HEK293T (cell line): ENCODE results near the gene TEAD1.

Experiments used
- CTCF ChIA-PET: fragments of 350-600 bp; formaldehyde crosslinking; extraction: SDS; loops from one replicate; lab custom pipeline; 2021; ENCODE audit warnings: antibody characterized with exemption, inconsistent platforms; lab: Yijun Ruan, JAX
- POLR2A ChIA-PET: fragments of 350-600 bp; formaldehyde crosslinking; extraction: SDS; loops from one replicate; lab custom pipeline; 2020; ENCODE audit warnings: antibody characterized with exemption, inconsistent platforms; lab: Yijun Ruan, JAX
- DNase-seq: peaks from one replicate; pipeline ENCODE4 v3.0.0; 2012; ENCODE audit warnings: mixed read lengths; ENCODE audit errors: extremely low spot score
- ARNT ChIP-seq: fragments of 450-650 bp; IDR thresholded peaks from 2 replicates; pipeline ENCODE4 v1.6.1; 2017; ENCODE audit warnings: mild to moderate bottlenecking
- BHLHE40 ChIP-seq: fragments of 450-650 bp; IDR thresholded peaks from 2 replicates; pipeline ENCODE4 v1.6.1; 2016; ENCODE audit warnings: mild to moderate bottlenecking, moderate library complexity, borderline replicate concordance
- CTBP1 ChIP-seq: fragments of 450-650 bp; IDR thresholded peaks from 2 replicates; pipeline ENCODE4 v1.6.1; 2016; ENCODE audit warnings: borderline replicate concordance
- ELF4 ChIP-seq: fragments of 450-650 bp; IDR thresholded peaks from 2 replicates; pipeline ENCODE4 v1.6.1; 2017; ENCODE audit warnings: antibody characterized with exemption
- FOXA1 ChIP-seq: fragments of 450-650 bp; IDR thresholded peaks from 2 replicates; pipeline ENCODE4 v1.6.1; 2016; ENCODE audit warnings: mild to moderate bottlenecking
- FOXK2 ChIP-seq: fragments of 450-650 bp; IDR thresholded peaks from 2 replicates; pipeline ENCODE4 v1.6.1; 2016; ENCODE audit warnings: mild to moderate bottlenecking
- FOXM1 ChIP-seq: fragments of 450-650 bp; IDR thresholded peaks from 2 replicates; pipeline ENCODE4 v1.6.1; 2017; ENCODE audit warnings: mild to moderate bottlenecking, borderline replicate concordance
- HDGF ChIP-seq: fragments of 450-650 bp; IDR thresholded peaks from 2 replicates; pipeline ENCODE4 v1.6.1; 2017; ENCODE audit warnings: antibody characterized with exemption, borderline replicate concordance
- L3MBTL2 ChIP-seq: fragments of 450-650 bp; conservative IDR thresholded peaks from 2 replicates; pipeline ENCODE4 v1.6.1; 2016; ENCODE audit warnings: mild to moderate bottlenecking
- LEF1 ChIP-seq: fragments of 450-650 bp; IDR thresholded peaks from 2 replicates; pipeline ENCODE4 v1.6.1; 2017; ENCODE audit warnings: mild to moderate bottlenecking, borderline replicate concordance
- NFRKB ChIP-seq: fragments of 450-650 bp; IDR thresholded peaks from 2 replicates; pipeline ENCODE4 v1.6.1; 2016; ENCODE audit warnings: mild to moderate bottlenecking, moderate library complexity
- SP1 ChIP-seq: fragments of 450-650 bp; IDR thresholded peaks from 2 replicates; pipeline ENCODE4 v1.6.1; 2017
- SUZ12 ChIP-seq: fragments of 450-650 bp; IDR thresholded peaks from 2 replicates; pipeline ENCODE4 v1.6.1; 2016; ENCODE audit warnings: mild to moderate bottlenecking
- TARDBP ChIP-seq: fragments of 450-650 bp; IDR thresholded peaks from 2 replicates; pipeline ENCODE4 v1.6.1; 2016
- ZNF384 ChIP-seq: fragments of 450-650 bp; IDR thresholded peaks from 2 replicates; pipeline ENCODE4 v1.6.1; 2016
- TF ChIP-seq, protein P1 (sequence below): fragments of 450-650 bp; IDR thresholded peaks from 2 replicates; pipeline ENCODE4 v1.6.1; 2016

Gene TEAD1

GRCh38 chr11:12752868-12753524 is 78.8 kb downstream of the TEAD1 start:
- TF ChIP-seq LEF1: no peak
- TF ChIP-seq BHLHE40: no peak
- TF ChIP-seq FOXA1: no peak
- TF ChIP-seq, protein P1, sequence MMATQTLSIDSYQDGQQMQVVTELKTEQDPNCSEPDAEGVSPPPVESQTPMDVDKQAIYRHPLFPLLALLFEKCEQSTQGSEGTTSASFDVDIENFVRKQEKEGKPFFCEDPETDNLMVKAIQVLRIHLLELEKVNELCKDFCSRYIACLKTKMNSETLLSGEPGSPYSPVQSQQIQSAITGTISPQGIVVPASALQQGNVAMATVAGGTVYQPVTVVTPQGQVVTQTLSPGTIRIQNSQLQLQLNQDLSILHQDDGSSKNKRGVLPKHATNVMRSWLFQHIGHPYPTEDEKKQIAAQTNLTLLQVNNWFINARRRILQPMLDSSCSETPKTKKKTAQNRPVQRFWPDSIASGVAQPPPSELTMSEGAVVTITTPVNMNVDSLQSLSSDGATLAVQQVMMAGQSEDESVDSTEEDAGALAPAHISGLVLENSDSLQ: no peak
- no peak for TF ChIP-seq ARNT
- TF ChIP-seq SUZ12: no peak
- no peak for TF ChIP-seq CTBP1
- TF ChIP-seq SP1: no peak
- no peak for TF ChIP-seq TARDBP
- no peak for TF ChIP-seq FOXK2
- no peak for TF ChIP-seq ZNF384
- POLR2A ChIA-PET: interaction anchor here (0.6 kb wide), 1 partner anchor 46 kb away, joined by 4 read pairs; no protein-coding TSS in a partner anchor
- DNase-seq: no peak
- CTCF ChIA-PET: interaction anchor here (1.0 kb wide), 1 partner anchor 14 kb away, joined by 3 read pairs; no protein-coding TSS in a partner anchor

GRCh38 chr11:12754021-12754420 is 79.8 kb downstream of the TEAD1 start:
- DNase-seq: no peak
- CTCF ChIA-PET: no interaction called here
- TF ChIP-seq L3MBTL2 (no peak), ELF4 (no peak), HDGF (no peak), BHLHE40 (no peak), TARDBP (no peak), ARNT (no peak), LEF1 (no peak), SP1 (no peak)
- POLR2A ChIA-PET: no interaction called here

DNA sequence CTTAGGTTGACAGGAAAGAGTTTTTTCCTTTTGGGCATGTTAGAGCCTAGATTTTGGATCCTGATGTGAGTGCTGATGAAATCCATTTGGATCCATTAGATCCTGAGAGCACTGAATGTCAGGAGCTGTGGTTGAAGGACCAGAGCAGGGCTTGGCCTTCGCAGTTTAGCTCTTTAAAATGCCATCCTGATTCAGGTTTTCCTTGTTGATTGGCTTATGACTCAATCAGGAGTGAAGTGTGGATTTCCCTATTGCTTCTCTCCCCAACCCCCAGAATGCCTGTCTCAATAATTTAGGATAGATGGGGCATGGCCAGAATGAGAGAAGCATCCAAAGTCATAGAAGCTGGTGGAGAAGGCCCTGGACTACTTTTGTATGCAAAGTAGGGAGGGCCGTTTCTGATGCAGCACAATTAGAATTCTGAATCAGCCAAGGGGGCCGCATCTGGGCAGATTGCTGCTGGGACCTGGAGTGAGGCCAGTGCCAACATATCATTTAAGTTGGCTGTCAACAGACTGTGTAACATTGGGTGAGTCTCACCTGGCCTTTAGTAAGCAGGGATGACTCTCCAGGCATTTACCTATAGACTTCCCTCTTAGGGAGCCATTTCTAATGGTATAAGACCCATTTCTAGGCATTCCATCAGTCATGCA is 80.5 kb downstream of the TEAD1 start:
- no peak for TF ChIP-seq FOXK2
- CTCF ChIA-PET: no interaction called here
- POLR2A ChIA-PET: no interaction called here
- DNase-seq: no peak

DNA sequence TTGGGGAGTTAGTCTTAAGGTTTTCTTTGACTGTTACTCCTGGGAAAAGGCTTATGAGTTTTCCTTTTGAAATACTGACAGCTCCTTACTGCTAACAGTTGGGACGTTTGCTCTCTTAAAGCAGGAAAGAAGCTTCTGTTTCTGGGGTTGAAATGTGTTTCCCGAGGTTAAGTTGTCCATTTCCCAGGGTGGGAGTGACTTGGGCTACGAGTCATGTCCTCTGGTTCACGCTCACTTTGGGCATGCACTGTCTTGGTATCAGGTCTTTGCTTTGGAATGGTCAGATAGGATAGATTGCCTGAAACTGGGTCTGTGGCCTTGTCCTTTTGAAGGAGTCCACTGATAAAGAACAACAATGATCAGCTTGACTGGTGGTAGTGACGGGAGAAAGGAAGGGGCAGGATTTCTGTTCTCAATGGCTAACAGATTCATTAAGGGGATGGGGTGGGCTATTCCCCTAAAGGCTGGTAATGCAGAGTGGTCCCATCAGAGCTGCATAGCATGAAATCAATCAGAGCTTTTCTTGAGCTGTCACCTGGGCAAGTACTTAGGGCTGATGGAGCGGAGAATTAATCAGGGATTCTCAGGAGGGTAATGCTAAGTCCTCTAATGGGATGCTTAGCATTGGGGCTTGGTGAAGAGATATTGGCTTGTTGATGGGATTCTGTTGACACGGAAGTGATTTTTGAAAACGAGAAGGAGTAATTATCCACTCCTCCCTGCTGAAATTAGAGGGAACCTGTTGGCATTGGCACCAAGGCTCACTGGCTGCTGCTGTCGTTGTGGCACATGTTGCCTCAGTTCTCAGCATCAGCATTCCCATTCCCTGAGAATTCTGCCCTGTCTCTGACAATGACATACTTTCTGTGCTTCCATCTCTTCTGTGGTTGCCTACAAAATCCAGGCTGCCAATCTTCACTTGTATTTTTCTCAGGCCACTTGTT is 81.6 kb downstream of the TEAD1 start:
- POLR2A ChIA-PET: no interaction called here
- no peak for DNase-seq
- CTCF ChIA-PET: interaction anchor here (0.6 kb wide), 1 partner anchor 62 kb away, joined by 3 read pairs; no protein-coding TSS in a partner anchor
- TF ChIP-seq, protein P1: no peak
- TF ChIP-seq ELF4: no peak

DNA sequence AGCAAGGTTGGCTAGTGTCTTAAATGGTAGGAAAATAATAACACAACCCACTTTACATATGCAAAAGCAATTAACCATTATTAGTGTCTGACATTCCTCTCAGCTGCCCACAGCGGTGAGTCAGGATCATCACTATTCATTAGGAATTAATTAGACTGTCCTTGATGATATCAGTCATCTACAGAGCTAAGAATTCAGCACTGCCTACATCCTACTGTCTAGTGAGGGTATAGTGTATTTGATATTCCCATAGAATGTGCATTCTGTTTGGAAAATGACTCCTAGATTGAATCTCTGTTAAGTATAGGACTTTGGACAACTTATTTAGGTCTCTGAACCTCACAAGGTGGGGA is 82.2 kb downstream of the TEAD1 start:
- no peak for DNase-seq
- ChIA-PET POLR2A (no interaction called here), CTCF (interaction anchor here (0.6 kb wide), 1 partner anchor 62 kb away, joined by 3 read pairs; no protein-coding TSS in a partner anchor)
- TF ChIP-seq LEF1: no peak
- TF ChIP-seq SUZ12: no peak
- no peak for TF ChIP-seq SP1
- TF ChIP-seq CTBP1: no peak
- TF ChIP-seq BHLHE40: no peak
- TF ChIP-seq TARDBP: no peak
- TF ChIP-seq, protein P1: no peak
- no peak for TF ChIP-seq FOXK2
- no peak for TF ChIP-seq ZNF384
- TF ChIP-seq HDGF: no peak
- TF ChIP-seq L3MBTL2: no peak
- TF ChIP-seq NFRKB: no peak
- TF ChIP-seq ELF4: no peak
- no peak for TF ChIP-seq FOXA1
- TF ChIP-seq FOXM1: no peak
- TF ChIP-seq ARNT: no peak

- DNase-seq: no peak
- TF ChIP-seq TARDBP (no peak), FOXM1 (no peak), L3MBTL2 (no peak), HDGF (no peak), SP1 (no peak), BHLHE40 (no peak), ELF4 (no peak), ZNF384 (no peak), NFRKB (no peak), ARNT (no peak), FOXK2 (no peak), CTBP1 (no peak), FOXA1 (no peak), LEF1 (no peak), SUZ12 (no peak)
- TF ChIP-seq, protein P1: no peak
- ChIA-PET CTCF (no interaction called here), POLR2A (no interaction called here)
Measured at GRCh38 chr11:12756867-12757266, 82.6 kb downstream of the TEAD1 start.
